ENCODE results near the gene SERGEF.

SERGEF gene

DNA sequence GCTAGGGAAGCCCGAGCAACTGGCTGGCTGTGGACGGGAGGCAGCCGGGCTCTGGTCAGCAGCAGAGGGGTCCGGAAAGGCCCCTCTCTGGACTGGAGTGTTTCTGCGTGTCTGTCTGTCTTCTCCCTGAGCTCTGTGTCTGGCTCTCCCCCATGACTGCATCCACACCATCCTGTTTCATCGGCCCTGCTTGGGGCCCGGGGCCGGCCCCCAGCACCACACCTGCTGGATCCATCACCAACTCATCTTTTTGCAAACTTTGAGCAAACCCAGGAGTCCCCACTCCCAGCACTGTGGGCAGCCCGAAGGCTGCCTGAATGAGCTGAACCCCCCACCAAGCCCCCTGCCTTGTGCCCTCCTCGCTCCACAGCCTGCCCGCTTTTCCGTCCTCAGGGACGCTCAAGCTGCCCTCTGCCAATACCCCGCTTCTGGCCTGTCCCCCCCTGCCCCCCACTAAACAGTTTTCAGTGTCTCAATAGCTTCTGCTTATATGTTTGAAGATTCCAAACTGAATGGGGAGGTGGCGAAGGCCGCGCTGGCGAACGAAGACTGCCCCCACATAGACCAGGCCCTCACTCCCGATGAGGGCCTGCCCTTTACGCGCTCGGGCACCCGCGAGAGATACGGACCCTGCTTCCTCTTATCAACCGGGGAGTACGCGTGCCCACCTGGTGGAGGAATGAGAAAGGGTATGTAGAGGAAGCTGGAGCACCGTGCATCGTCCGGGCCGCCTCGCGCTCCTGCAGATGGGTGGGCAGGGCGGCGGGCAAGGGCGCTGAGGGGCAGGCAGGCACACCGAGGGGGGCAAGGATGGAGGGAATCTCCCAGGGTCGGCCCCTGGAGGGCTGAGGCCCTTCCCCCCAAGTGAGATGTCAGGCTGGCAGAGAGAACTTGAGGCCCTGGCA is 233.6 kb downstream of the SERGEF start:
- no peak for DNase-seq

DNA sequence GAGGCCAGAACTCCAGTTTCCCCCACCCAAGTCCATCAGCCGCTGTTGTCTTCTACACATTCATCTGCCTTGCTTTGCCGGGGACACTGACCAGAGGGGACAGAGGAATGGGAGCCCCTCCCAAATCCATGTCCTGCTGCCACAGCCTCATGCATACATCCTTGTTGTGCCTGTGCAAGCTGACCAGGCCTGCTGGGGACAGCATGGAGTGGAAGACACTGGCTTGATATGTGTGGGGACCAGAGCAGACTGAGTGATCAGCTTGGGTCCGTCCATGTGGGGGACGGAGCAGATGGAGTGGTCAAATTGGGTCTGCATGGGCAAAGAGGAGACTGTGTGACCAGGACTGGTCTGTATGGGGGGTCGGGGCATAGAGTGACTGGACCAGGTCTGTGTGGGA is 234.5 kb downstream of the SERGEF start:
- no peak for DNase-seq

GRCh38 chr11:17777738-17778091 is 235.1 kb downstream of the SERGEF start:
- no peak for DNase-seq

DNA sequence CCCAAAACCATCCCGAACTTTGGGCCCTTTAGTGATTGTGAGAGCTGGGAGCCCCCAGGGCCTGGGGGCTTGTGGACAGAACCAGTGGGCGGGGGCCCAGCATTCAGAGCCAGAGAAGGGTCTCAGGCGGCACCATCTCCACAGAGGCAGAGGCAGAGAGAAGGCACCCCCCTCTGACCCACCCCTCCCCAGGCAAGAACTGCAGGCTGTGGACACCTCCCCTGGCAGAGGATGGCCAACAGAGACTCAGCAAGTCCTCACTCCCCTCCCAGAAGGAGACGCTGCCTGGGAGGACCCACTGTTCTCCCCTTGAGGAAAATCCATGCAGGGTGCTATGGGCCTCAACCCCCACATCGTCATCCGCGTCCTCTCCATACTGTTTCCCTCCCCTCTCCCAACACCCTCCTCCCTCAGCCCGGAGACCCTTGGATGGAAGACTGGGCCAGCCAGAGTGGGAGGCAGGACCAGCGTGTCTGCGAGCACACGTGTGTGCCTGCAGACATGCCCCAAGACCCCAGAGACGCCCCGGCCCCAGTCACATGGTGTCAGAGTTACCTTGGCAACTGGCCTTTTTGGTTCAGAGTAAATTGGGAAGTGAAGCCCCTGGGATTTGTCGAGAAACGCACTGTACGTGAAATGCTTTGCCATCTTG is 235.6 kb downstream of the SERGEF start:
- no peak for DNase-seq

DNA sequence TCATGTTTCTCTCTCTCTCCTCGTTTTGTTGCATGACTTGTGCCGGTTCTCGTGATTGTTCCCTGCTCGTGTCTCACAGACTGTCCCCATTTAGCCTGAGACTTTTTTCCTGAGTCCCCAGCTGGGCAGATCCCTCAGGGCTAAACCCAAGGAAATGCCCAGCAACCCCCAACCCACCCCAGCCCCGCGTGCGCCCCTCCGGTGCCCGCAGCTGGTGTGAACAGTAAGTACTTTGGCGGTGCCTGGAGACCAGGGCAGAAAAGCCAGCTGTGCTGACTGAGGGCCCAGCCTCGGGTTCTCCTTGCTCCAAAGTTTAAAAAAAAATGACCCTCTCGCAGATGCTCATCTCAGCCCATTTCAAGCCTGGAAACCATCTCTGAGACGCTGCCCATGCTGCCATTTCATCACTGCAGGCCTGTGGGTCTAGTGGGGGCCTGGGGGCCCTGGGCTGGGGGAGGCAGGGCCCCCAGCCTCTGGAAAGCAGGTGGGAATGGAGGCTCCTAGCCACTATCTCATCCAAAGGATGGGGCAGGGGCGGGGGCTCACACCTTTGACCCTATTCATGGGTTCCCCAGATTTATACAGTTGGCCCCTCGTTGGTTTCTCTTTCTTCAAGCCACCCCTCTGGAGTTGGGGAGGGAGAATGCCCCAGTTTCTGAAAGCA is 236.5 kb downstream of the SERGEF start:
- DNase-seq: no peak

GRCh38 chr11:17775507-17776211 is 237.2 kb downstream of the SERGEF start:
- DNase-seq: no peak

GRCh38 chr11:17775035-17775348 is 237.9 kb downstream of the SERGEF start:
- no peak for DNase-seq

- DNase-seq: no peak
Measured at GRCh38 chr11:17774232-17775034, 238.4 kb downstream of the SERGEF start.

- DNase-seq: no peak
Measured at GRCh38 chr11:17773674-17774073, 239.2 kb downstream of the SERGEF start.

- DNase-seq: no peak
Measured at GRCh38 chr11:17772704-17773600, 239.9 kb downstream of the SERGEF start.

DNA sequence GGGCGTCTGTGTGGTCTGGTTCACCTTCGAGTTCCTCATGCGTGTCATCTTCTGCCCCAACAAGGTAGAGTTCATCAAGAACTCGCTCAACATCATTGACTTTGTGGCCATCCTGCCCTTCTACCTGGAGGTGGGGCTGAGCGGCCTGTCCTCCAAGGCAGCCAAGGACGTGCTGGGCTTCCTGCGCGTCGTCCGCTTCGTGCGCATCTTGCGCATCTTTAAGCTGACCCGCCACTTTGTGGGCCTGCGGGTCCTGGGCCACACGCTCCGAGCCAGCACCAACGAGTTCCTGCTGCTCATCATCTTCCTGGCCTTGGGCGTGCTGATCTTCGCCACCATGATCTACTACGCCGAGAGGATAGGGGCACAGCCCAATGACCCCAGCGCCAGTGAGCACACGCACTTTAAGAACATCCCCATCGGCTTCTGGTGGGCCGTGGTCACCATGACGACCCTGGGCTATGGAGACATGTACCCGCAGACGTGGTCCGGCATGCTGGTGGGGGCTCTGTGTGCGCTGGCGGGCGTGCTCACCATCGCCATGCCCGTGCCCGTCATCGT is 240.9 kb downstream of the SERGEF start:
- no peak for DNase-seq

GRCh38 chr11:17771415-17771814 is 241.4 kb downstream of the SERGEF start:
- DNase-seq: no peak

DNA sequence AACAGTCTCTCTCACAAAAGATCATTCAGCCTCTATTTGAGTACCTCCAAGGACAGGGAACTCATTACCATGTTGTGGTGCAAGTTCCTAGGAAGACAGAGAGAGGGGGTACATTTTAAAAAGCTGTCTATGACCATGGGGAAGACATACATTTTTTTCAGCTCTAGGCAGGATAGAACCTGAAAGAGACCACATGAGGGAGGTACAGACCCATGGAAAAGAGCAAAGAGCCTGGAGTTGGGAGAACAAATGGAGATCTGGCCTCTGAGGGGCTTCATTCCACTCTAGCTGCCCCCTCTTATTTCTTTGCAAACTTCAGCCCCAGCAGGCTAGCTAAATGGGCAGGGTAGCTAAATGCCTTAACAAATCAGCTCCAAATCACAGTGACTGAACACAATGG is 241.9 kb downstream of the SERGEF start:
- DNase-seq: no peak

- no peak for DNase-seq
Measured at GRCh38 chr11:17770048-17770652, 242.7 kb downstream of the SERGEF start.

GRCh38 chr11:17769218-17769617 is 243.6 kb downstream of the SERGEF start:
- DNase-seq: no peak

GRCh38 chr11:17768547-17768946 is 244.3 kb downstream of the SERGEF start:
- no peak for DNase-seq

GRCh38 chr11:17767914-17768313 is 244.9 kb downstream of the SERGEF start:
- no peak for DNase-seq

GRCh38 chr11:17767301-17767885 is 245.5 kb downstream of the SERGEF start:
- no peak for DNase-seq

DNA sequence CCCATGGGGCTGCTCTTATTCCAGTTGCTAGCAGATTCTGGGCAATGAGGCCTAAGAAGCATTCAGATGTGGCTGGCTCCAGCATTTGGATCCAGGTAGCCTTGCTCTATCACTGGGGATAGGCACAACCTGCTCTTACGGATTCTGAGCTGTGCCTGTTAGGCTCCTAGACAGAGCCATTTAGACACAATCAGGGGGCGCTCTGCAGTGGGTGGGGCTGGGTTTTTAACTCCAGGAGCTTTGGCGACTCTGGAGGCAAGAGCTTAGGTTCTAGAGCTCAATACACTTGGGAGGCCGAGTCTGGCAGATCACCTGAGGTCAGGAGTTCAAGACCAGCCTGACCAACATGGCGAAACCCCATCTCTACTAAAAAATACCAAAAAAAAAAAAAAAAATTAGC is 246.3 kb downstream of the SERGEF start:
- no peak for DNase-seq

DNA sequence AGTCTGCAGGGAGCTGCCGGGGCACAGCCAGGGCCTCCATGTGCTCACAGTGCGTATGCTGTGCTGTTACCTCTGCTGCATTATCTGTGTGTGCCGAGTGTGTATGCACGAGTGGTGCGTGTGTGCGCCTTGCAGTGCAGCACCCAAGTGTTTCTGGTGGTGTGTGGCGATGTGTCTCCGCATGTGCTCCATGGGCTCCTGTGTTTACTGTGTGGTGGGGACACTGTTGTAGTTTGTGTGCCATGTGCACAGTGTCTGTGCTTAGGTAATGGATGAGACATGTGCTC is 246.8 kb downstream of the SERGEF start:
- no peak for DNase-seq

Data from CD4-positive, alpha-beta T cell treated with Interleukin-12 subunit alpha and Interleukin-12 subunit beta, for 1 hour (primary cell).